NCI-H1092 (cell line): ENCODE data around the gene ANKS1B.

Experiments used
- DNase-seq: peaks from one replicate; lab custom pipeline; 2025; lab: John Stamatoyannopoulos, UW

ANKS1B gene

GRCh38 chr12:99960311-99960710 lies 24.4 kb downstream of the ANKS1B start:
- DNase-seq, result peak; percentile 10

GRCh38 chr12:99959549-99960170 lies 25.1 kb downstream of the ANKS1B start:
- peak; percentile 32 for DNase-seq

GRCh38 chr12:99957866-99958466 lies 26.8 kb downstream of the ANKS1B start:
- no peak for DNase-seq

GRCh38 chr12:99954724-99955123 lies 30.0 kb downstream of the ANKS1B start:
- no peak for DNase-seq

- DNase-seq, result no peak
Observed at GRCh38 chr12:99948370-99948769, 36.4 kb downstream of the ANKS1B start.

GRCh38 chr12:99946131-99946530 lies 38.6 kb downstream of the ANKS1B start:
- DNase-seq, result no peak

GRCh38 chr12:99935608-99936007 lies 49.1 kb downstream of the ANKS1B start:
- no peak for DNase-seq

- no peak for DNase-seq
Observed at GRCh38 chr12:99926511-99927169, 58.1 kb downstream of the ANKS1B start.

- no peak for DNase-seq
Observed at GRCh38 chr12:99920353-99920960, 64.3 kb downstream of the ANKS1B start.

- DNase-seq, result no peak
Observed at GRCh38 chr12:99917711-99918402, 66.9 kb downstream of the ANKS1B start.

GRCh38 chr12:99916555-99916954 lies 68.2 kb downstream of the ANKS1B start:
- no peak for DNase-seq

- DNase-seq, result no peak
Observed at GRCh38 chr12:99915251-99916082, 69.3 kb downstream of the ANKS1B start.

GRCh38 chr12:99914206-99914605 lies 70.5 kb downstream of the ANKS1B start:
- no peak for DNase-seq

GRCh38 chr12:99911967-99912366 lies 72.8 kb downstream of the ANKS1B start:
- no peak for DNase-seq

GRCh38 chr12:99911081-99911480 lies 73.7 kb downstream of the ANKS1B start:
- DNase-seq, result no peak

- no peak for DNase-seq
Observed at GRCh38 chr12:99910342-99910741, 74.4 kb downstream of the ANKS1B start.

- DNase-seq, result no peak
Observed at GRCh38 chr12:99906786-99907579, 77.8 kb downstream of the ANKS1B start.

GRCh38 chr12:99901181-99901580 lies 83.6 kb downstream of the ANKS1B start:
- no peak for DNase-seq

- DNase-seq, result no peak
Observed at GRCh38 chr12:99898645-99899044, 86.1 kb downstream of the ANKS1B start.

- no peak for DNase-seq
Observed at GRCh38 chr12:99879439-99879838, 105.3 kb downstream of the ANKS1B start.

- no peak for DNase-seq
Observed at GRCh38 chr12:99875081-99875480, 109.7 kb downstream of the ANKS1B start.
